Uterus (tissue), 4 donors: ENCODE measurements around the gene FOXN4. TPM values are rescaled to one million over a fixed set of nuclear protein-coding genes. Genes with fewer than 3 reads are reported as not detected.

Experiments used
- DNase-seq, 2 donors: peaks; one replicate each; pipeline ENCODE4 v3.0.0-alpha.2; 2019 to 2020
- H3K27ac ChIP-seq, 2 donors: fragments of 200-600 bp; sonication (generic); 1 replicate in 1 of 2; 2 replicates in 1 of 2; pipeline ENCODE4 v1.5.1; 2016 to 2018
- H3K27me3 ChIP-seq, 2 donors: fragments of 200-600 bp; sonication (generic); one replicate each; pipeline ENCODE4 v1.5.1; 2018 to 2019; ENCODE audit warnings: control low read depth in 1 of 2
- H3K36me3 ChIP-seq, 2 donors: fragments of 200-600 bp; sonication (generic); one replicate each; pipeline ENCODE4 v1.5.1; 2019; ENCODE audit warnings: control low read depth in 1 of 2
- H3K4me1 ChIP-seq, 2 donors: fragments of 200-600 bp; sonication (generic); one replicate each; pipeline ENCODE4 v1.5.1; 2018 to 2019; ENCODE audit warnings: control low read depth in 1 of 2
- H3K4me3 ChIP-seq, 2 donors: fragments of 200-600 bp; sonication (generic); 1 replicate in 1 of 2; 2 replicates in 1 of 2; pipeline ENCODE4 v1.5.1; 2018 to 2019; ENCODE audit warnings: mild to moderate bottlenecking in 1 of 2
- H3K9me3 ChIP-seq, 2 donors: fragments of 200-600 bp; sonication (generic); one replicate each; pipeline ENCODE4 v1.5.1; 2019; ENCODE audit warnings: control low read depth in 1 of 2
- POLR2A ChIP-seq, 2 donors: fragments of 450-650 bp; IDR thresholded peaks; one replicate each; pipeline ENCODE4 v1.6.1; 2016; ENCODE audit warnings: antibody characterized with exemption in 2 of 2, mild to moderate bottlenecking in 1 of 2, moderate library complexity in 1 of 2
- intact Hi-C: fragments of 100-400 bp; cut with DNase I; formaldehyde crosslinking; loops from one replicate; pipeline ENCODE4 v1.15.1; 2023; ENCODE audit warnings: low total_unique reads
- total RNA-seq, 4 donors: library from RNA; depleted of rRNA in 3 of 4; stranded (reverse); fragments of >200 nt in 3 of 4; gene quantifications; one replicate each; pipeline versions ENCODE4 v1.1.0 to v1.2.4, GENCODE V29; 2014 to 2023
- TF ChIP-seq, protein P1 (sequence below), 4 experiments: fragments of 200-600 bp in 2 of 4; fragments of 450-650 bp in 2 of 4; sonication (generic) in 2 of 4; IDR thresholded peaks; one replicate each; pipeline ENCODE4 v1.5.1; 2016 to 2019; ENCODE audit warnings: antibody characterized with exemption in 4 of 4, mild to moderate bottlenecking in 2 of 4, moderate library complexity in 1 of 4
- donor health status: DM: yes; HTN: yes; CAD: no.

The FOXN4 gene, protein sequence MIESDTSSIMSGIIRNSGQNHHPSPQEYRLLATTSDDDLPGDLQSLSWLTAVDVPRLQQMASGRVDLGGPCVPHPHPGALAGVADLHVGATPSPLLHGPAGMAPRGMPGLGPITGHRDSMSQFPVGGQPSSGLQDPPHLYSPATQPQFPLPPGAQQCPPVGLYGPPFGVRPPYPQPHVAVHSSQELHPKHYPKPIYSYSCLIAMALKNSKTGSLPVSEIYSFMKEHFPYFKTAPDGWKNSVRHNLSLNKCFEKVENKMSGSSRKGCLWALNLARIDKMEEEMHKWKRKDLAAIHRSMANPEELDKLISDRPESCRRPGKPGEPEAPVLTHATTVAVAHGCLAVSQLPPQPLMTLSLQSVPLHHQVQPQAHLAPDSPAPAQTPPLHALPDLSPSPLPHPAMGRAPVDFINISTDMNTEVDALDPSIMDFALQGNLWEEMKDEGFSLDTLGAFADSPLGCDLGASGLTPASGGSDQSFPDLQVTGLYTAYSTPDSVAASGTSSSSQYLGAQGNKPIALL
- total RNA-seq = not detected

DNA sequence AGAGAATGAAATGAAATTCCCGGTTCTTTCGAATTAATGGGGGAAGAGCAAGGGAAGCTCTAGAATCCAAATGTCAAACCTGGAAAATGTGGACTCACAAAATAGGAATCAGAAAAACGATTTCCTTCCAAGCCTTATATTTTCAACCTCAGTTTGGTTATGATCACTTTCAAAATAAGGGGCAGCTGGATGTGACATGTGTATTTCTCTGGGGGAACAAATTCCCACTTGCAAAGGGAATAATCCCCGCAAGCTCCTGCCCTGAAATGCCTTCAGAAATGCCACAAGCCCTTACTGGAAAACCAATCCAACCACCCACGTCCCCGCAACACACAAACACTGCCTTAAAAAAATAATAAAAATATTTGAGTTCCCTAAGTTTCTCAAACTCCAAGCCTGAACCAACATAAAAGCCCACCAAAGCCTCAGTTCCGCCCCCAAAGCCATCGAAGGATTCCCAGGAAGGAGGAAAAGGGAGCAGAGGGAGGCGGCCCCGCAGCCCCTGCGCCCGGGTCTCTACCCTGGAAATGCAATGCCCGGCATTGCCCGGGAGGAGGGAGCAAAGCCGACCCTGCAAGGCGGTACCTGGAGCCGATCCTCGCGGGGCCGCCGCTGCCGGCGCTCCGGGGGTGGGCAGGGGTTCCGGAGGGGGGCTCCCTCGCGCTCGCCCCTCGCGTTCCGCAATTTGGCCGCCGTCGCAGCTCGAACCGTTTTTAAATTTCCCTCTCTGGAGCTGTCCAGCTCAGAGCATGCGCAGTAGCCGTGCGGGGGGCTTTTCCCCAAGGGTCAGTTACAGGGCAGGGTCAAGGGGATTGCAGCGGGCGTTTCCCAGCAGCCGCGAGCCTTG, at the start of gene FOXN4:
Gene FOXN4 (minus strand): TSS at position 751 of the 847 bp plus-strand sequence. CDS start 963 bp downstream, outside the sequence.
- intact Hi-C loops = no loop called here
- Histone ChIP-seq H3K9me3 (no peaks in the 10 kb centered on the region), H3K4me3 (peak within 1 kb of the TSS; percentile 32 to 44), H3K27me3 (no peaks in the 10 kb centered on the region), H3K36me3 (no peaks in the 10 kb centered on the region), H3K4me1 (peaks cover 0 to 9% of the 10 kb centered on the region in 2 donors), H3K27ac (no peak within 1 kb of the TSS)
- TF ChIP-seq, protein P1, sequence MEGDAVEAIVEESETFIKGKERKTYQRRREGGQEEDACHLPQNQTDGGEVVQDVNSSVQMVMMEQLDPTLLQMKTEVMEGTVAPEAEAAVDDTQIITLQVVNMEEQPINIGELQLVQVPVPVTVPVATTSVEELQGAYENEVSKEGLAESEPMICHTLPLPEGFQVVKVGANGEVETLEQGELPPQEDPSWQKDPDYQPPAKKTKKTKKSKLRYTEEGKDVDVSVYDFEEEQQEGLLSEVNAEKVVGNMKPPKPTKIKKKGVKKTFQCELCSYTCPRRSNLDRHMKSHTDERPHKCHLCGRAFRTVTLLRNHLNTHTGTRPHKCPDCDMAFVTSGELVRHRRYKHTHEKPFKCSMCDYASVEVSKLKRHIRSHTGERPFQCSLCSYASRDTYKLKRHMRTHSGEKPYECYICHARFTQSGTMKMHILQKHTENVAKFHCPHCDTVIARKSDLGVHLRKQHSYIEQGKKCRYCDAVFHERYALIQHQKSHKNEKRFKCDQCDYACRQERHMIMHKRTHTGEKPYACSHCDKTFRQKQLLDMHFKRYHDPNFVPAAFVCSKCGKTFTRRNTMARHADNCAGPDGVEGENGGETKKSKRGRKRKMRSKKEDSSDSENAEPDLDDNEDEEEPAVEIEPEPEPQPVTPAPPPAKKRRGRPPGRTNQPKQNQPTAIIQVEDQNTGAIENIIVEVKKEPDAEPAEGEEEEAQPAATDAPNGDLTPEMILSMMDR (IDR thresholded peaks at IDR 0.05) = no peak
- no peak for TF ChIP-seq POLR2A (IDR thresholded peaks at IDR 0.05)
- DNase-seq = no peak

DNA sequence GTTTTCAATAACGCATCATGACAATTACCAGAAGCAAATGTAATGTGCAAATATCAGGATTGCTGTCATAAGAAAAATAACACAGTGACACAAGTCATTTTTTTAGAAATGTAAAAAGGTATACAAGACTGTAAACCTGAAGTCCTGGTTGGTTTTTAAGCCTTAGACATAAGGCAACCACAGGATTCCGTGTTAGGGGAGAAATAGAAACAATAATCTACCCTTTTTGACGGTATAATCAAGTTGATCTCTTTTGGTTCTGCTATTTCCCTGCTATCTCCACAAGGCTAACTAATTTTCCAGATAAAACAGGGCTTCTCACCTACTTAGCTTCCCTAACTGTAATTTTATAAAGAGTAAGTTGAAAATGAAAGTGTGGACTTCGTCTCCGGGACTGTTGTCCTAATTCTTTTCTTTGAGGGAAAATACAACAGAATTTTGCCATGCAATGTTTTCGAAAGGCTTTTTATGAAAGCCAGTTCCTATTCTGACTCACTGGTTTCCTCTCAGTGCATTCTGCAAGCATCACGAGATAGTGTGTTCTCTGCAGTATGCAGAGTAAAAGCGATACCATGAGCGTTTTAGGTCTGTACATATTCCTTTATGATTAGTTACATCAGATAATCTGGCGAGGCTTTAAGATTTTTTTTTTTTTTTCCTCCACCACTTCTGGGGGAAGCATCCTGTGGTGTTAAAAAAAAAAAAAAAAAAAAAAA, 49.2 kb upstream of the FOXN4 start:
- no peak for DNase-seq
- H3K36me3 ChIP-seq = no peaks in the 10 kb centered on the region
- intact Hi-C loops = no loop called here
- H3K4me1 ChIP-seq = no peaks in the 10 kb centered on the region
- no peaks in the 10 kb centered on the region for H3K9me3 ChIP-seq
- no peak overlapping the region for H3K4me3 ChIP-seq
- TF ChIP-seq, protein P1 (IDR thresholded peaks at IDR 0.05) = no peak
- no peak for TF ChIP-seq POLR2A (IDR thresholded peaks at IDR 0.05)
- H3K27me3 ChIP-seq = no peaks in the 10 kb centered on the region
- H3K27ac ChIP-seq = no peak overlapping the region

DNA sequence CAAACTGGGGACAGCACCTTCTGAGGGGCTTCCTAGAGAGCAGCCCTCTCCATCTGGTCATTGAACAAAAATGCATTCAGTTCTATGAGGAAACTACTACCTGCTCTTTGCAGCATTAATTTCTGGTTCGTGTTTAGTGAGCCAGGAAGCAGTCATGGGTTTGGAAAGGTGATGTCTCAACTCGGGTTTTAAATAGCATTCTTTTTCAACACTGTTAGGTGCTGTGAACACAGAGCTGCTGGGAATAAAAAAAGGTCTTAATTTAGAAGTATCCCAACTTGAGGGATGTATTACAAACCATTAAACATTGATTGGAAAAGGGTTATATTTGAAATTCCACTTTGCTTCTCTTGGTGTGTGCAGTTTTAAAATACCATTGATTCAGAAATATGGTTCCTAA, 47.9 kb upstream of the FOXN4 start:
- no peaks in the 10 kb centered on the region for H3K27me3 ChIP-seq
- intact Hi-C loops = no loop called here
- no peaks in the 10 kb centered on the region for H3K4me1 ChIP-seq
- TF ChIP-seq, protein P1 (IDR thresholded peaks at IDR 0.05) = no peak
- no peak for TF ChIP-seq POLR2A (IDR thresholded peaks at IDR 0.05)
- H3K9me3 ChIP-seq = no peaks in the 10 kb centered on the region
- H3K4me3 ChIP-seq = no peak overlapping the region
- no peaks in the 10 kb centered on the region for H3K36me3 ChIP-seq
- no peak for DNase-seq
- no peak overlapping the region for H3K27ac ChIP-seq

DNA sequence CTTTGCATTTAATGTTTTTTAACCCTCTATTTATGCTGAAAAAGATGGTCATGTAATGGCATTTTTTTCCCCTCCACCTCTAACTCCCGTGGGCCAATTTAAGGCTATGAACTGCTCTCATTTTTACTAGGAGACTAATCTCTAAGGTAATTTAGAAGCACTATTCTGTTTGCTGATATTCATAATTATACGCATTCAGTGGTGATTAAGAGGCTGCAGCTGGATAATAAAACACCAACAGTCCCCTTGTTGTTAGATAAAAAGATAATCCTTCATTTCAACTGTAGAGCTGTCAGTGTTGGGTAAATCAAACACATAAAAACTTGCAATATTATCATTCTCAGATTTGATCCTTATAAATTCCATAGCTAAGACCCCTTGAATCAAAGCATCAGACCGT, 47.5 kb upstream of the FOXN4 start:
- Histone ChIP-seq H3K27me3 (no peaks in the 10 kb centered on the region), H3K4me1 (no peaks in the 10 kb centered on the region), H3K9me3 (no peaks in the 10 kb centered on the region), H3K36me3 (no peaks in the 10 kb centered on the region), H3K4me3 (no peak overlapping the region), H3K27ac (no peak overlapping the region)
- no peak for DNase-seq
- TF ChIP-seq POLR2A (IDR thresholded peaks at IDR 0.05) = no peak
- TF ChIP-seq, protein P1 (IDR thresholded peaks at IDR 0.05) = no peak
- intact Hi-C loops = no loop called here
